IPS DF 19.7 (cell line): ENCODE results near the gene AGBL1.

Experiments
- DNase-seq: peaks from one replicate; pipeline ENCODE4 v3.0.0-alpha.2; 2013; ENCODE audit warnings: low read depth, low spot score

The AGBL1 gene

GRCh38 chr15:86810329-86810728, 730.7 kb downstream of the AGBL1 start:
- DNase-seq: no peak

GRCh38 chr15:86813892-86814291, 734.2 kb downstream of the AGBL1 start:
- no peak for DNase-seq

- DNase-seq: no peak
Observed at GRCh38 chr15:86829245-86829644, 749.6 kb downstream of the AGBL1 start.

GRCh38 chr15:86830304-86830703, 750.6 kb downstream of the AGBL1 start:
- DNase-seq: no peak

- no peak for DNase-seq
Observed at GRCh38 chr15:86833595-86833994, 753.9 kb downstream of the AGBL1 start.

GRCh38 chr15:86834115-86834863, 754.6 kb downstream of the AGBL1 start:
- no peak for DNase-seq

- no peak for DNase-seq
Observed at GRCh38 chr15:86837294-86838061, 757.8 kb downstream of the AGBL1 start.

GRCh38 chr15:86839502-86839901, 759.8 kb downstream of the AGBL1 start:
- DNase-seq: no peak

GRCh38 chr15:86840996-86841395, 761.3 kb downstream of the AGBL1 start:
- no peak for DNase-seq

- DNase-seq: no peak
Observed at GRCh38 chr15:86842199-86842598, 762.5 kb downstream of the AGBL1 start.

- no peak for DNase-seq
Observed at GRCh38 chr15:86846036-86846435, 766.4 kb downstream of the AGBL1 start.

- DNase-seq: no peak
Observed at GRCh38 chr15:86849136-86849535, 769.5 kb downstream of the AGBL1 start.

- no peak for DNase-seq
Observed at GRCh38 chr15:86849558-86850285, 770.1 kb downstream of the AGBL1 start.

- no peak for DNase-seq
Observed at GRCh38 chr15:86850939-86851338, 771.3 kb downstream of the AGBL1 start.

- no peak for DNase-seq
Observed at GRCh38 chr15:86852741-86853140, 773.1 kb downstream of the AGBL1 start.

- DNase-seq: no peak
Observed at GRCh38 chr15:86854176-86854575, 774.5 kb downstream of the AGBL1 start.

- no peak for DNase-seq
Observed at GRCh38 chr15:86855307-86856291, 775.9 kb downstream of the AGBL1 start.

GRCh38 chr15:86857701-86858100, 778.0 kb downstream of the AGBL1 start:
- DNase-seq: no peak

GRCh38 chr15:86863226-86863915, 783.7 kb downstream of the AGBL1 start:
- DNase-seq: no peak

- DNase-seq: no peak
Observed at GRCh38 chr15:86865920-86866319, 786.2 kb downstream of the AGBL1 start.

GRCh38 chr15:86870846-86871245, 791.2 kb downstream of the AGBL1 start:
- no peak for DNase-seq
